H9 (cell line): ENCODE results near the gene KIF26B. TPM values are rescaled to one million over a fixed set of nuclear protein-coding genes. Genes with fewer than 3 reads are reported as not detected.
A peak's percentile ranks its signal among the peaks of the same experiment; 100 is the strongest.

Experiments
- DNase-seq: peaks from one replicate; pipeline ENCODE4 v3.0.0-alpha.2; 2017
- H2AFZ ChIP-seq: one replicate; pipeline ENCODE4 v1.6.1; 2013; ENCODE audit warnings: mild to moderate bottlenecking, low read length, control low read depth, moderate library complexity
- H2AK5ac ChIP-seq: 2 replicates; pipeline ENCODE4 v1.6.1; 2013; ENCODE audit warnings: low read length, control low read depth, mixed read lengths; ENCODE audit not compliant: insufficient read length
- H2BK120ac ChIP-seq: one replicate; pipeline ENCODE4 v1.6.1; 2013; ENCODE audit warnings: low read depth, mild to moderate bottlenecking, low read length, control low read depth, inconsistent platforms; ENCODE audit not compliant: poor library complexity, severe bottlenecking
- H2BK12ac ChIP-seq: 2 replicates; pipeline ENCODE4 v1.6.1; 2013; ENCODE audit warnings: low read length, control low read depth, mixed read lengths, low read depth; ENCODE audit not compliant: insufficient read length
- H2BK15ac ChIP-seq: 2 replicates; pipeline ENCODE4 v1.6.1; 2013; ENCODE audit warnings: low read depth, low read length, control low read depth
- H2BK20ac ChIP-seq: one replicate; pipeline ENCODE4 v1.6.1; 2013; ENCODE audit warnings: low read depth, mild to moderate bottlenecking, low read length, control low read depth, inconsistent platforms; ENCODE audit not compliant: poor library complexity, severe bottlenecking
- H2BK5ac ChIP-seq: 2 replicates; pipeline ENCODE4 v1.6.1; 2013; ENCODE audit warnings: low read length, control low read depth, mixed read lengths; ENCODE audit not compliant: insufficient read length
- H3K14ac ChIP-seq: 2 replicates; pipeline ENCODE4 v1.6.1; 2013; ENCODE audit warnings: low read length, control low read depth; ENCODE audit not compliant: insufficient read depth
- H3K18ac ChIP-seq: 2 replicates; pipeline ENCODE4 v1.6.1; 2013; ENCODE audit warnings: low read depth, mild to moderate bottlenecking, mixed read lengths, low read length, control low read depth; ENCODE audit not compliant: insufficient read length
- H3K23ac ChIP-seq: 2 replicates; pipeline ENCODE4 v1.6.1; 2013; ENCODE audit warnings: low read length, control low read depth, mixed read lengths, low read depth; ENCODE audit not compliant: insufficient read length
- H3K23me2 ChIP-seq: 2 replicates; pipeline ENCODE4 v1.6.1; 2013; ENCODE audit warnings: low read depth, mild to moderate bottlenecking, mixed read lengths, low read length, control low read depth; ENCODE audit not compliant: insufficient read length, poor library complexity, severe bottlenecking
- H3K27ac ChIP-seq: 2 replicates; pipeline ENCODE4 v1.5.1; 2013; ENCODE audit warnings: low read length, control low read depth, mixed read lengths, low read depth; ENCODE audit not compliant: insufficient read length
- H3K27me3 ChIP-seq: 2 replicates; pipeline ENCODE4 v1.6.1; 2013; ENCODE audit warnings: low read length, control low read depth, inconsistent platforms; ENCODE audit not compliant: insufficient read depth
- H3K4ac ChIP-seq: 2 replicates; pipeline ENCODE4 v1.6.1; 2013; ENCODE audit warnings: low read depth, mild to moderate bottlenecking, control low read depth, inconsistent platforms, low read length, moderate library complexity
- H3K4me1 ChIP-seq: 2 replicates; pipeline ENCODE4 v1.6.1; 2013; ENCODE audit warnings: low read length, control low read depth, inconsistent platforms; ENCODE audit not compliant: insufficient read depth
- H3K4me2 ChIP-seq: 2 replicates; pipeline ENCODE4 v1.6.1; 2013; ENCODE audit warnings: low read length, control low read depth, mixed read lengths; ENCODE audit not compliant: insufficient read length, insufficient read depth
- H3K56ac ChIP-seq: 2 replicates; pipeline ENCODE4 v1.6.1; 2013; ENCODE audit warnings: low read depth, mild to moderate bottlenecking, mixed read lengths, low read length, control low read depth; ENCODE audit not compliant: insufficient read length
- H3K79me1 ChIP-seq: 2 replicates; pipeline ENCODE4 v1.6.1; 2013; ENCODE audit warnings: low read depth, mild to moderate bottlenecking, moderate library complexity, low read length, control low read depth, inconsistent platforms; ENCODE audit not compliant: insufficient read depth, poor library complexity, severe bottlenecking
- H3K79me2 ChIP-seq: 2 replicates; pipeline ENCODE4 v1.6.1; 2013; ENCODE audit warnings: low read length, control low read depth, inconsistent platforms; ENCODE audit not compliant: insufficient read depth
- H3K9ac ChIP-seq: 2 replicates; pipeline ENCODE4 v1.6.1; 2013; ENCODE audit warnings: low read length, control low read depth, mixed read lengths; ENCODE audit not compliant: insufficient read length; ENCODE audit errors: extremely low read depth
- H3K9me3 ChIP-seq: one replicate; pipeline ENCODE4 v1.6.1; 2013; ENCODE audit warnings: low read depth, low read length, inconsistent platforms; ENCODE audit not compliant: control insufficient read depth
- H3T11ph ChIP-seq: one replicate; pipeline ENCODE4 v1.6.1; 2013; ENCODE audit warnings: mild to moderate bottlenecking, low read length, control low read depth, inconsistent platforms
- H4K20me1 ChIP-seq: one replicate; pipeline ENCODE4 v1.6.1; 2013; ENCODE audit not compliant: control insufficient read depth, insufficient read length, insufficient read depth
- H4K5ac ChIP-seq: 2 replicates; pipeline ENCODE4 v1.6.1; 2013; ENCODE audit warnings: low read depth, mild to moderate bottlenecking, mixed read lengths, low read length, control low read depth; ENCODE audit not compliant: insufficient read length
- H4K8ac ChIP-seq: replicated peaks from 2 replicates; pipeline ENCODE4 v1.6.1; 2013; ENCODE audit warnings: low read length, control low read depth, mixed read lengths, low read depth; ENCODE audit not compliant: insufficient read length
- H4K91ac ChIP-seq: 2 replicates; pipeline ENCODE4 v1.6.1; 2013; ENCODE audit warnings: low read depth, mild to moderate bottlenecking, moderate library complexity, mixed read lengths, low read length, control low read depth; ENCODE audit not compliant: insufficient read length
- H3K27ac Mint-ChIP-seq, 3 experiments: 2 replicates in 2 of 3; 3 replicates in 1 of 3; pipeline ENCODE4 v1.8.0; 2020 to 2021; ENCODE audit warnings: mixed read lengths in 3 of 3, mild to moderate bottlenecking in 1 of 3, moderate library complexity in 1 of 3
- H3K27me3 Mint-ChIP-seq: 2 replicates; pipeline ENCODE4 v1.8.0; 2021; ENCODE audit warnings: low read depth, mild to moderate bottlenecking, moderate library complexity, mixed read lengths
- H3K36me3 Mint-ChIP-seq, 3 experiments: 2 replicates in 2 of 3; 3 replicates in 1 of 3; pipeline ENCODE4 v1.8.0; 2020 to 2021; ENCODE audit warnings: low read depth in 3 of 3, mixed read lengths in 3 of 3; ENCODE audit not compliant: insufficient read depth in 1 of 3
- H3K4me1 Mint-ChIP-seq, 2 experiments: 2 replicates each; pipeline ENCODE4 v1.8.0; 2020; ENCODE audit warnings: mixed read lengths in 2 of 2
- H3K4me3 Mint-ChIP-seq, 2 experiments: 2 replicates in 1 of 2; 3 replicates in 1 of 2; pipeline ENCODE4 v1.8.0; 2020 to 2021; ENCODE audit warnings: mild to moderate bottlenecking in 2 of 2, mixed read lengths in 2 of 2, moderate library complexity in 1 of 2
- H3K9me3 Mint-ChIP-seq, 2 experiments: 2 replicates in 1 of 2; 3 replicates in 1 of 2; pipeline ENCODE4 v1.8.0; 2020; ENCODE audit warnings: mild to moderate bottlenecking in 2 of 2, mixed read lengths in 2 of 2, moderate library complexity in 1 of 2
- WGBS: extraction: QIAGEN DNeasy Blood & Tissue Kit; methylation state at CpG from one replicate; pipeline ENCODE4 v1.1.7; 2013; ENCODE audit warnings: missing lambda C conversion rate, low lambda C conversion rate, mixed read lengths; ENCODE audit not compliant: insufficient read length; ENCODE audit errors: extremely low coverage; 5-methylcytosine and 5-hydroxymethylcytosine counted together
- total RNA-seq: library from RNA; stranded (reverse); gene quantifications from 2 replicates; pipeline ENCODE4 v1.2.1, GENCODE V29; 2021
- TF ChIP-seq, protein P1 (sequence below): fragments of 200-600 bp; sonication (generic); conservative IDR thresholded peaks from 3 replicates; pipeline ENCODE4 v1.8.0; 2021; ENCODE audit warnings: antibody characterized with exemption, mild to moderate bottlenecking

Gene KIF26B
- total RNA-seq, 1 experiment from 2014 or later: 0.13 TPM

DNA sequence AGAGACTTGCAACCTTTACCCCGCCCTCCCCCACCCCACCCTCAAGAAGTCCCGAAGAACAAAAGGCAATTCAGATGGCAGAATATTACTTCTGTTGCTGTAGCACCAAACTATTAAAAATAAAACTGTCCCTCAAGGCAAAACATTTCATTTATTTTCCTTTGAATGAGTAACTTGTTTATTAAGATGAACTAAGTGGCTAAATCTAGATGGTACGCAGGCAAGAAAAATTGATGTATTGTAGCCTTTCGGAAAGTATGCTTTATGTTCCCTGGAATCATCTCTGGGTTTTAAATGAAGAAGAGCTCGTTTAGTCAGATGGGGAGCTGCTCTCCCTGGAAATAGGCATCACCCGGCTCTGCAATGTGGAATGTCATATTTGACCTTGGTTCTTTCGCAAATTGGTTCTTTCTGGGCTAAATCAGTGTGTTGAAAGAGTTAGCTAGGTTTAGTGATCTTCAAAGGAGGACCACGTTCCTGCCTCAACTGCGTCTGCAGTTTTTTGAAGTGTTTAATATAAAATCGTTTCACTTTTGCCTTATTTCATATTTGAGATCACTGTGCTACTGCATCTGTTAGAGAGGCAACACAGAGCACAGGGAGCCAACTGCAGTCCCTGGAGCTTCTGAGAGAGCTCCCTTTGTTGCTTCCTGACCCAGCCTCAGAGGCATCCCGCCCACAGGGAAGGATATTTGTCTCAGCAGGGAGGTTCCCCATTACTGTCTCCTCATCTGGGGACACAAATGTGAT lies 61.8 kb downstream of the KIF26B start:
- Histone ChIP-seq H4K8ac (no peak overlapping the region), H2BK15ac (no peak overlapping the region), H3K23ac (no peak overlapping the region), H3K79me1 (no peaks in the 10 kb centered on the region), H2BK5ac (no peak overlapping the region), H3K9me3 (no peaks in the 10 kb centered on the region), H3K79me2 (no peaks in the 10 kb centered on the region), H3K27me3 (no peaks in the 10 kb centered on the region), H2AK5ac (no peak overlapping the region), H2BK12ac (no peak overlapping the region), H3K4ac (no peak overlapping the region), H3K23me2 (peaks cover 3% of the 10 kb centered on the region), H2BK120ac (no peak overlapping the region), H3K27ac (no peak overlapping the region), H3K9ac (no peak overlapping the region), H3K4me1 (peaks cover 3% of the 10 kb centered on the region; the same call in 1 of the 2 replicates), H4K20me1 (no peaks in the 10 kb centered on the region), H3K18ac (no peak overlapping the region), H2BK20ac (no peak overlapping the region), H3K14ac (no peak overlapping the region), H2AFZ (no peak overlapping the region), H4K5ac (no peak overlapping the region), H3K56ac (no peak overlapping the region), H3T11ph (no peak overlapping the region), H3K4me2 (no peak overlapping the region), H4K91ac (no peak overlapping the region)
- no peak for DNase-seq
- peak overlapping the region in 2 of 3 experiments; percentile 10 to 42; a peak in 2 of 7 replicates for H3K27ac Mint-ChIP-seq
- no peaks in the 10 kb centered on the region; the same call in 1 of the 2 replicates for H3K27me3 Mint-ChIP-seq
- H3K4me1 Mint-ChIP-seq: peaks cover 29 to 40% of the 10 kb centered on the region in 2 experiments
- WGBS: no CpG with 5 or more reads among the region's 11 CpGs
- H3K9me3 Mint-ChIP-seq: no peaks in the 10 kb centered on the region; a peak in 1 of 5 replicates
- no peak overlapping the region for H3K4me3 Mint-ChIP-seq
- no peaks in the 10 kb centered on the region; a peak in 1 of 7 replicates for H3K36me3 Mint-ChIP-seq
- TF ChIP-seq, protein P1, sequence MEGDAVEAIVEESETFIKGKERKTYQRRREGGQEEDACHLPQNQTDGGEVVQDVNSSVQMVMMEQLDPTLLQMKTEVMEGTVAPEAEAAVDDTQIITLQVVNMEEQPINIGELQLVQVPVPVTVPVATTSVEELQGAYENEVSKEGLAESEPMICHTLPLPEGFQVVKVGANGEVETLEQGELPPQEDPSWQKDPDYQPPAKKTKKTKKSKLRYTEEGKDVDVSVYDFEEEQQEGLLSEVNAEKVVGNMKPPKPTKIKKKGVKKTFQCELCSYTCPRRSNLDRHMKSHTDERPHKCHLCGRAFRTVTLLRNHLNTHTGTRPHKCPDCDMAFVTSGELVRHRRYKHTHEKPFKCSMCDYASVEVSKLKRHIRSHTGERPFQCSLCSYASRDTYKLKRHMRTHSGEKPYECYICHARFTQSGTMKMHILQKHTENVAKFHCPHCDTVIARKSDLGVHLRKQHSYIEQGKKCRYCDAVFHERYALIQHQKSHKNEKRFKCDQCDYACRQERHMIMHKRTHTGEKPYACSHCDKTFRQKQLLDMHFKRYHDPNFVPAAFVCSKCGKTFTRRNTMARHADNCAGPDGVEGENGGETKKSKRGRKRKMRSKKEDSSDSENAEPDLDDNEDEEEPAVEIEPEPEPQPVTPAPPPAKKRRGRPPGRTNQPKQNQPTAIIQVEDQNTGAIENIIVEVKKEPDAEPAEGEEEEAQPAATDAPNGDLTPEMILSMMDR: no peak
